ENCODE measurements around the gene CLIP2. TPM values are rescaled to one million over a fixed set of nuclear protein-coding genes. Genes with fewer than 3 reads are reported as not detected.

CLIP2 gene
- polyA plus RNA-seq, 1 donor from 2014 or later = 25.7 TPM

DNA sequence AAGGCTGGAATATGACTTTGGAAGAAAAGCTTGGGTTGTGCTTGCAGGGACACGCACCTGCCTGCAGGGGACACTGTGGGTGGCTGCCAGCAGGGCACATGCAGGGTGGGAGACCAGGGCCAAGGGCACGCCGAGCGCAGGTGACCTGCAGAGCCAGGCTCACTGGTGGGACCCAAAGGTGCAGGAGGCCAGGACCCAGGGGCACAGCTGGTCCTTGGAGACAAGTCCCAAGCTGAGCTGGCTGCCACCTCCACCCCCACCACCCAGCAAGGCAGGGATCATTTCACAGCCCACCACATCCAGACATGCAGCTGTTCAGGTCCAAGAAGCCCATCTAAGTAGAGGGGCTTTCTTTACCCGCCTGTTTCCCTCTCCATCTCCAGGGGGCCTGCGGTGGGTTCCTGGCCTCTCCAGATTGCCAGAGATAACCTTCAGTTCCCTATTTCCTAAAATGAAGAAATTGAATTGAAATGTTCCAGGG lies 13.8 kb upstream of the CLIP2 start:
- no peaks in the 10 kb centered on the region for H3K36me3 ChIP-seq (ENCODE audit: insufficient read depth, low read length)
- no peak overlapping the region for H3K27ac ChIP-seq (ENCODE audit: low read length)
- H3K4me3 ChIP-seq (ENCODE audit: low read length) = no peak overlapping the region
- no peaks in the 10 kb centered on the region for H3K9me2 ChIP-seq (ENCODE audit: insufficient read depth, low read length)
- H3F3A ChIP-seq (ENCODE audit: insufficient read depth, low read length, poor library complexity, severe bottlenecking) = no peaks in the 10 kb centered on the region
- no peaks in the 10 kb centered on the region for H4K20me1 ChIP-seq (ENCODE audit: insufficient read depth)
- H3K4me2 ChIP-seq (ENCODE audit: low read length) = no peak overlapping the region
- H2AFZ ChIP-seq (ENCODE audit: low read depth, low read length) = no peak overlapping the region
- H3K9me3 ChIP-seq (ENCODE audit: low read length) = no peaks in the 10 kb centered on the region
- H3K27me3 ChIP-seq (ENCODE audit: insufficient read depth, low read depth, low read length) = no peaks in the 10 kb centered on the region
- TF ChIP-seq, protein P1, sequence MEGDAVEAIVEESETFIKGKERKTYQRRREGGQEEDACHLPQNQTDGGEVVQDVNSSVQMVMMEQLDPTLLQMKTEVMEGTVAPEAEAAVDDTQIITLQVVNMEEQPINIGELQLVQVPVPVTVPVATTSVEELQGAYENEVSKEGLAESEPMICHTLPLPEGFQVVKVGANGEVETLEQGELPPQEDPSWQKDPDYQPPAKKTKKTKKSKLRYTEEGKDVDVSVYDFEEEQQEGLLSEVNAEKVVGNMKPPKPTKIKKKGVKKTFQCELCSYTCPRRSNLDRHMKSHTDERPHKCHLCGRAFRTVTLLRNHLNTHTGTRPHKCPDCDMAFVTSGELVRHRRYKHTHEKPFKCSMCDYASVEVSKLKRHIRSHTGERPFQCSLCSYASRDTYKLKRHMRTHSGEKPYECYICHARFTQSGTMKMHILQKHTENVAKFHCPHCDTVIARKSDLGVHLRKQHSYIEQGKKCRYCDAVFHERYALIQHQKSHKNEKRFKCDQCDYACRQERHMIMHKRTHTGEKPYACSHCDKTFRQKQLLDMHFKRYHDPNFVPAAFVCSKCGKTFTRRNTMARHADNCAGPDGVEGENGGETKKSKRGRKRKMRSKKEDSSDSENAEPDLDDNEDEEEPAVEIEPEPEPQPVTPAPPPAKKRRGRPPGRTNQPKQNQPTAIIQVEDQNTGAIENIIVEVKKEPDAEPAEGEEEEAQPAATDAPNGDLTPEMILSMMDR (IDR thresholded peaks at IDR 0.05; ENCODE audit: poor library complexity, severe bottlenecking) = peak; percentile 38
- TF ChIP-seq EZH2 (IDR thresholded peaks at IDR 0.05; ENCODE audit: borderline replicate concordance, insufficient read depth, low read length, poor library complexity, severe bottlenecking) = no peak
- TF ChIP-seq MXI1 (conservative IDR thresholded peaks at IDR 0.05; ENCODE audit: poor library complexity, severe bottlenecking) = no peak
- H3K79me2 ChIP-seq (replicated peaks; ENCODE audit: insufficient read depth, low read length) = no peaks in the 10 kb centered on the region
- no peak overlapping the region for H3K9ac ChIP-seq (ENCODE audit: low read length)

DNA sequence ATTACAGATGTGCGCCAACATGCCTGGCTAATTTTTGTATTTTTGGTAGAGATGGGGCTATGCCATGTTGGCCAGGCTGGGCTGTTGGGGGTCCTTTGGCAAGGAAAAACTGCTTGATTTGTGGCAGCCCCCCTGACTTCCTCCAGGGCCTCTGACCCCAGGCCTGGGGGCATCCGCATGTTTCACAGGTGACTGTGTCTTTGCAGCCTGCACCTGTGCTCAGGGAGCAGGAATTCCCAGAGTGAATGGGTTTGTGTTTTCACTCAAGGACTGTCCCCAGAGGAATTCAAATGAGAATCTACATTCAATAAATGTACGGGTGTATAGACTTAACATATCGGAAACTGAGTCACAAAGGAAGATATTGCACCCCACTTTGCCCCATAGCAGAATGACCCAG lies 11.6 kb upstream of the CLIP2 start:
- no peak for TF ChIP-seq TAF1 (IDR thresholded peaks at IDR 0.05; ENCODE audit: low read depth)
- no peak for TF ChIP-seq EP300 (conservative IDR thresholded peaks at IDR 0.05; ENCODE audit: poor library complexity, severe bottlenecking)
- TF ChIP-seq EZH2 (IDR thresholded peaks at IDR 0.05; ENCODE audit: borderline replicate concordance, insufficient read depth, low read length, poor library complexity, severe bottlenecking) = no peak
- TF ChIP-seq, protein P1 (IDR thresholded peaks at IDR 0.05; ENCODE audit: poor library complexity, severe bottlenecking) = no peak
- no peak for TF ChIP-seq RAD21 (conservative IDR thresholded peaks at IDR 0.05)
- no peak for TF ChIP-seq MXI1 (conservative IDR thresholded peaks at IDR 0.05; ENCODE audit: poor library complexity, severe bottlenecking)
- TF ChIP-seq, protein P2, sequence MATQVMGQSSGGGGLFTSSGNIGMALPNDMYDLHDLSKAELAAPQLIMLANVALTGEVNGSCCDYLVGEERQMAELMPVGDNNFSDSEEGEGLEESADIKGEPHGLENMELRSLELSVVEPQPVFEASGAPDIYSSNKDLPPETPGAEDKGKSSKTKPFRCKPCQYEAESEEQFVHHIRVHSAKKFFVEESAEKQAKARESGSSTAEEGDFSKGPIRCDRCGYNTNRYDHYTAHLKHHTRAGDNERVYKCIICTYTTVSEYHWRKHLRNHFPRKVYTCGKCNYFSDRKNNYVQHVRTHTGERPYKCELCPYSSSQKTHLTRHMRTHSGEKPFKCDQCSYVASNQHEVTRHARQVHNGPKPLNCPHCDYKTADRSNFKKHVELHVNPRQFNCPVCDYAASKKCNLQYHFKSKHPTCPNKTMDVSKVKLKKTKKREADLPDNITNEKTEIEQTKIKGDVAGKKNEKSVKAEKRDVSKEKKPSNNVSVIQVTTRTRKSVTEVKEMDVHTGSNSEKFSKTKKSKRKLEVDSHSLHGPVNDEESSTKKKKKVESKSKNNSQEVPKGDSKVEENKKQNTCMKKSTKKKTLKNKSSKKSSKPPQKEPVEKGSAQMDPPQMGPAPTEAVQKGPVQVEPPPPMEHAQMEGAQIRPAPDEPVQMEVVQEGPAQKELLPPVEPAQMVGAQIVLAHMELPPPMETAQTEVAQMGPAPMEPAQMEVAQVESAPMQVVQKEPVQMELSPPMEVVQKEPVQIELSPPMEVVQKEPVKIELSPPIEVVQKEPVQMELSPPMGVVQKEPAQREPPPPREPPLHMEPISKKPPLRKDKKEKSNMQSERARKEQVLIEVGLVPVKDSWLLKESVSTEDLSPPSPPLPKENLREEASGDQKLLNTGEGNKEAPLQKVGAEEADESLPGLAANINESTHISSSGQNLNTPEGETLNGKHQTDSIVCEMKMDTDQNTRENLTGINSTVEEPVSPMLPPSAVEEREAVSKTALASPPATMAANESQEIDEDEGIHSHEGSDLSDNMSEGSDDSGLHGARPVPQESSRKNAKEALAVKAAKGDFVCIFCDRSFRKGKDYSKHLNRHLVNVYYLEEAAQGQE (IDR thresholded peaks at IDR 0.05; ENCODE audit: borderline replicate concordance) = no peak
- TF ChIP-seq POLR2AphosphoS5 (IDR thresholded peaks at IDR 0.05) = no peak
- Histone ChIP-seq H3K4me2 (ENCODE audit: low read length) (no peak overlapping the region), H3K36me3 (ENCODE audit: insufficient read depth, low read length) (no peaks in the 10 kb centered on the region), H3K4me3 (ENCODE audit: low read length) (no peak overlapping the region), H3K27me3 (ENCODE audit: insufficient read depth, low read depth, low read length) (no peaks in the 10 kb centered on the region), H3K9me2 (ENCODE audit: insufficient read depth, low read length) (no peaks in the 10 kb centered on the region), H2AFZ (ENCODE audit: low read depth, low read length) (no peak overlapping the region), H3F3A (ENCODE audit: insufficient read depth, low read length, poor library complexity, severe bottlenecking) (no peaks in the 10 kb centered on the region), H3K79me2 (replicated peaks; ENCODE audit: insufficient read depth, low read length) (no peaks in the 10 kb centered on the region), H4K20me1 (ENCODE audit: insufficient read depth) (no peaks in the 10 kb centered on the region), H3K9me3 (ENCODE audit: low read length) (no peaks in the 10 kb centered on the region), H3K27ac (ENCODE audit: low read length) (no peak overlapping the region), H3K9ac (ENCODE audit: low read length) (no peak overlapping the region)

All from neural cell (in vitro differentiated cells).